ENCODE measurements around the gene HAUS1.
"Not testable (repeated sequence)": the region's sequence is repeated elsewhere in the genome, so short reads cannot be mapped to it uniquely, and the experiment has no call there.

Gene HAUS1, protein sequence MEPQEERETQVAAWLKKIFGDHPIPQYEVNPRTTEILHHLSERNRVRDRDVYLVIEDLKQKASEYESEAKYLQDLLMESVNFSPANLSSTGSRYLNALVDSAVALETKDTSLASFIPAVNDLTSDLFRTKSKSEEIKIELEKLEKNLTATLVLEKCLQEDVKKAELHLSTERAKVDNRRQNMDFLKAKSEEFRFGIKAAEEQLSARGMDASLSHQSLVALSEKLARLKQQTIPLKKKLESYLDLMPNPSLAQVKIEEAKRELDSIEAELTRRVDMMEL

DNA sequence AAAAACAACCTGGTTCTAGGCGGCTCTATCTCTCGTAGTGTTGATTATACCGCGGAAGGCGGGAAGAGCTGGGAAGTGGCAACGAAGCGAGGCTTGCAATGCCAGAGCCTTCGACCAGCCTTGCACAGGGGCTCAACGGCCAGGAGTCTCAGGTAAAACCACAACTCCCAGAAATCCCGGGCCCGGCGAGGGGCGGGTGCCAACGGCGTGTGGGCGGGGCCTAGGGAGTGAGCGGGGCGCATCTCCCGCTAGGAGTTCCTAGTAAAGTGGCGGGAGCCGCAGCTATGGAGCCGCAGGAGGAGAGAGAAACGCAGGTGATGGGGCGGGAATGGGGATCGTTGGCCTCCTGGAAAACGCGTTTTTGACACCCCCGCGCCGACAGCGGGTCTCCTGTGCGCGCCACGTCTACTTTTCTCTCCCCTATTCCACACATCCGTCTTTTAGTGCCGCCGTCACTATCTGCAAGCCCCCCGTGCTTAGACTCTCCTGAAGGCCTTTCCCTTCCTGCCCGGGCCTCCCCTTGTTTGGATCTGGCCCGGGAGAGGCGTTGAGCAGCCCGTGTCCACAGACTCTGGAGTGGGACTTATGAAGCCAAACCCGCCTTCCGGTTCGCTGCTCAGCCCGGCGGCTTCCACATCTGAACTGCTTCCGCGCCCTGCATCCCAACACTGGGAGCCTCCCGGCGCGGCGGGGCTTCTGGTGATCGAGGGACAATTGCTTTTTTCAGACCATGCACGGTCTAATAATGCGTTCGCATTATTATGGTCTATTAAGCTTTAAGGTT is at the start of gene HAUS1:
TSS of gene HAUS1 (plus strand) at position 258 of the 784 bp plus-strand sequence. CDS start at position 285, 27 bp downstream.
- DNase-seq: peak; percentile 81

DNA sequence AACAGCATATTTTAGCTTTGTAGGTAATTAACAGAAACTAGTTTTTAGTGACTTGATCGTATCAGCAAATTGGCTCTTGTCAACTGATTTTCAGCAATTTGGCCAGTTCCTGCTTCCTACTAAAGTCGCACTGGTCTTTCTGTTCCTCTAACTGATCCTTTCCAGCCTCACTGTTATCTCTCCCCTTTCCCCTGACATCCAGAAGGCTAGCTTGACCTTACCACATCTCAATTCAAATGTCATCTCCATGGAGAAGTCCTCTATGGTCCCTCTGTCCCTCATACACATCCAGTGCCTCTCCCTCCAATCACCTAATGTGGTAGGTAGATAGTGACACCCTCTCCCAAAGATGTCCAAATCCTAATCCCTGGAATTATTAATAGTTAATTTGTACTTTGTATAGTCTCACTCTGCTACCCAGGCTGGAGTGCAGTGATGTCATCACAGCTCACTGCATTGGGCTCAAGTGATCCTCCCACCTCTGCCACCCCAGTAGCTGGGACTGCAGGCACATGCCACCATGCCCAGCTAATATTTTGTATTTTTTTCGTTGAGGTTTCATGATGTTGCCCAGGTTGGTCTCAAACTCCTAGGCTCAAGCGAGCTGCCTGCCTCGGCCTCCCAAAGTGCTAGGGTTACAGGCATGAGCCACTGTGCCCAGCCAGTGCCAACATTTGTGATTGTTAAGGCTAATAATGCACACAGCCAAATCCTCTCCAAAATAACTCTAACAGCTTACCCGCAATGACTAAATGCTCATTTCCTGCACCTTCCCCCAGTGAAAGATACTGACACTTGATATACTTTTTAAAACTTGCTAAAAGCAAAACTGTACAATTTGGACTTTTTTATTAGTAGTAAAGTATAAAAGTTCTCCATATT is 49.0 kb upstream of the HAUS1 start:
- peak; percentile 35 for DNase-seq

DNA sequence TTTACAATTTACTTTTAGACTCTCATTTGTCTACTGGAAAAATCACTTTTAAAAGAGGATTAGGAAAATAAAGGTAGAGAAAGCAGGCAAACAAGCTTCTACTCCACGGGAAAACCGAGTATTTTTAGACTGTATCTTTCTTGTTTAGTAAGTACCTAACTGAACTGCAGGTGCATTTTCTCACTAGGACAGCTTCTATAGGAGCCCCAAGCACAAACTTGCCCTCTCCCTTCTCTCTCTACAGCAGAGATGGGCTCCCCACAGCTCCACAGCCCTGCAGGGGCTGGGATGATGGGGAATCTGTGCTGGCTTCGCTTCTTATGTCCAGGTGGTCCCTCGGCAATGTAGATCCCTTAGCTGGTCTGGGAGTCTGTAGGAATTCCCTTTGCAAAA is 48.4 kb upstream of the HAUS1 start:
- DNase-seq: no peak

DNA sequence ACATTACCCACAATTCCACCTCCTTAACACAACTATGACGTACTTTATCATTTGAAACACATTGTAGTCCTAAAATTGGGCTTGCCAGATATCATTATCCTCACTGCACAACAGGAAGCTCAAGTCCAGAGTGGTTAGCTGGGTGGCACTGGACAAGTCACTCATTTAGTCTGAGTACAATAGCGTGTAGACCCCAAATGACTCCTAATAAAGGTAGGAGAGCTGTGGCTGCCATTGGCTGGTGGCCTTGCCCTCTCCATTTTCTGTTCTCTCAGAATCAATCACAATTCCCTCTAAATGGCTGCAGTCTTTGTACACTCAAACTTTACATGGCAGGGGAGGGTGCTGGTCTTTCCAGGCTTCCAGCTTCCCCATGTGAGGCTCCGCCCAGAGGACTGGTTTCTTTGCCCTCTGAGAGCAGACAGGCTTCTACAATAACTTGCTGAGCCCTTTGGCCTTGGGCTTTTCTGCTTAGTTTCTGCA is 43.8 kb upstream of the HAUS1 start:
- no peak for DNase-seq

DNA sequence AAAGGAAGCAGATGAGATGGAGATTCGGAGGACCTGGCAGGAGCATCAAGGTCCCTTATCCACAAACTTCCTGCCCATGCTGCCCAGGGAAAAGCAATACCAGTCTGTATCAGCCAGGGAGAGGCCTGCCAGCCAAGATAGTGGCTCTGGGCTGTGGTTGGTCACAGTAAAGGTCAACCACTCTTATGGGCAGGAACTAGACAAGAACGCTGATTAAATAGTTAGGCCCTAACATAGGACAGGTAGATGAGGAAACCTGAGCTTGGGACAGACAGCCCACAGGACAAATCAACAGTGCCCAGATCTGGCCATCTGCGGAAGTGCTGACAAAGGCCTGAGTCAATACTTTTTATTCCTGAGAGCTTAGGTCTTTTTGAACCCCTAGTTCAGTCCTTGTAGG is 42.8 kb upstream of the HAUS1 start:
- no peak for DNase-seq

DNA sequence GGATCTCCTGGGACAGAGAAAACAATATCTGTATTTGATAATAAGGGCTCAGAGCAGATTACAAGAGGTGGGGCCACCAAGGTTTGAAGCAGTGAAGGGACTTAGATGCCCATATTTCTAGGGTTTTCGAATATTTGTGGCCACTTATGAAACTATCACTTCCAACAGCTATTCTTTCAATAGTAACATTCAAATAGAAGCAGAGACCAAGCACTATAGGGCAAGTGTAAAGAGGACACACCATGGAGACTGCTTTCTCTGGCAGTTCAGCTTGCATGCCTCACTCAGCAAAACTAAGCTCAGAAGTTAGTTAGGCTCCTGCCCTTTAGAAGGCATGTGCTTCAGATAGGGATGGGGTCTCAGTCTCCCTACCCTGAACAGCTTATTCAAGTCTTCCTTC is 42.4 kb upstream of the HAUS1 start:
- DNase-seq: no peak

DNA sequence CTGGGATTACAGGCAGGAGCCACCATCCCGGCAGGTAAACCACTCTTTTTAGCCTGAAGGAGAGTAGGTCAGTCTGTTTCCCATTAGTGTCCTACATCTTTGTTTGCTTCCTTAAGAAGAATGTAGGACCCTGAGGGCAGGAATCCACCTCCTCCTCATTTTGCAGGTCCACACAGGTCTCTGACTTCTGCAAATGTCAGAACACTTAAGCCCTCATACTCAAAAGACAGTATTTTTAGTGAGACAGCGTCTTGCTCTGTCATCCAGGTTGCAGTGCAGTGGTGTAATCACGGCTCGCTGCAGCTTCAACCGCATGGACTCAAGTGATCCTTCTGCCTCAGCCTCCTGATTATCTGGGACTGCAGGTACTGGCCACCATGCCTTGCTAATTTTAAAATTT is 41.4 kb upstream of the HAUS1 start:
- DNase-seq: no peak

DNA sequence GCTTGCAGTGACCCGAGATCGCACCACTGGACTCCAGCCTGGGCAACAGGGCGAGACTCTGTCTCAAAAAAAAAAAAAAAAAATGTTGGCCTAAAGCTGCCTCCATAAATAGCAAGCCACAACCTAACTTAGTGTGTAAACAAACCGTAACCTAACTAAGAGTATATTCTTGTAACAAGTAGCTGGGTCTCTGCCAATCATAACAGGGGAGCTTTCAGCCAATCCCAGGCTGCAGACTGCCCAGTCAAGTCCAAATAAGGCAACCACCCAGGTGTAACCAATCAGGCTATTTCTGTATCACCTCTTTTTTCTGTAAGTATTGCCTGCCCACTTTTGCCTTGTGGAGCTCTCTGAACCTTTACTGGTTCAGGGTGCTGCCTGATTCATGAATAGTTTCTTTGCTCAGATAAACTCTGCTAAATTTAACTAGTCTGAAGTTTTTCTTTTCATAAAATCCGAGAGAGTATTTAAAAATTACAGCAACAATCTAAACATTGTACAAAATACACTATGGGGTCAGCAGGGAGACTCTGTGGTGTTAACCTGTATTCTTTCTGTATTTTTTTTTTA is 36.7 kb upstream of the HAUS1 start:
- no peak for DNase-seq

DNA sequence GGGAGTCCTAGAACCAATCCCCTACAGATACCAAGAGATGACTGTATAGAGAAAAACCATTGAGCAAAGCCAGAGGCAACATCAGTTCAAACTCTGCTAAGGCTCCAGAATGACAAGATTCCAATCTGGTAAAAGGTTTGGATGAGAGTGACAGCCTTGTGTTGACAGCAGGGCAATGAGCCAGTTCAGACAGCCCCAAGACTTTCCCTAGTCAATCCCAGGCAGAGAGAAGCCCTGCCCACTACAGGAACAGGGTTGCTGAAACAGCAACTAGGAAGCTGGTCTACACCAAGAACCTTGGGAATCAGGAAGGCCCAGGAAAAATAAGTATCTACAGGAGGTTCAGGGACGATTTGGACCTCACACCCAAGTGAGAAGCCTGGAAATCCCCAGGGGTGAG is 35.4 kb upstream of the HAUS1 start:
- DNase-seq: no peak

DNA sequence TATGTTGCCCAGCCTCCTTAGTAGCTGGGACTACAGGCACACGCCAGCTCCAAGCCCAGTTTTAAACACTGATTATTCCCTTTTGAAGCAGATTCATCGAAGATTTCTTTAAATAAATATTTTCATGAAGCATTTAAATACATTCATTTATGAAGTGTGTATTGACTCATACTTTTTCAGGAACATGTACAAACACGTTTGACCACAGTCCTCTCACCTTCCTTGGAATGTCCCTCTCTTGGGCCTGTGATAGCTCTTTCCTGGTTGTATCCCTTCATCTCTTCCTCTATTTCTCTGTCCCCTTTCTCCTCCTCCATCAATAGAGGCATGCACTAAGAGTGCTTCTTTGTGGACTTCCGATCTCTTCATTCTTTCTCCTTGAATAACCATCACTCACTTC is 34.7 kb upstream of the HAUS1 start:
- no peak for DNase-seq

DNA sequence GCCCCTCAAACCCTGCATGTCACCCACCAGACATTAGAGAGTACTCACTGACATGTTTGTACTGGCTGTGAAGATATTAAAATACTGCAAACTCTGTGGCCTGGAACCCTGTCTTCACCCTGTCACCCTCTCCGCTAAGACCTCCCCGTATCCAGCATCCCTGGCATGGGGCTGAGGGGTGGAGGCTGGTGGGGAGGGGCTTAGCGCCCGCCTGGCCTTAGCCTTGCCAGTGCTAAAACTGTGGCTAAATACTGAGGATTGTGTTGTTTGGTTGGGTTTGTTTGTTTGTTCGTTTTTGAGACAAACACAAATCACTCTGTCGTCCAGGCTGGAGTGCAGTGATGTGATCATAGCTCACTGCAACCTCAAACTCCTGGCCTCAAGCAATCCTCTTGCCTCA is 34.0 kb upstream of the HAUS1 start:
- DNase-seq: no peak

DNA sequence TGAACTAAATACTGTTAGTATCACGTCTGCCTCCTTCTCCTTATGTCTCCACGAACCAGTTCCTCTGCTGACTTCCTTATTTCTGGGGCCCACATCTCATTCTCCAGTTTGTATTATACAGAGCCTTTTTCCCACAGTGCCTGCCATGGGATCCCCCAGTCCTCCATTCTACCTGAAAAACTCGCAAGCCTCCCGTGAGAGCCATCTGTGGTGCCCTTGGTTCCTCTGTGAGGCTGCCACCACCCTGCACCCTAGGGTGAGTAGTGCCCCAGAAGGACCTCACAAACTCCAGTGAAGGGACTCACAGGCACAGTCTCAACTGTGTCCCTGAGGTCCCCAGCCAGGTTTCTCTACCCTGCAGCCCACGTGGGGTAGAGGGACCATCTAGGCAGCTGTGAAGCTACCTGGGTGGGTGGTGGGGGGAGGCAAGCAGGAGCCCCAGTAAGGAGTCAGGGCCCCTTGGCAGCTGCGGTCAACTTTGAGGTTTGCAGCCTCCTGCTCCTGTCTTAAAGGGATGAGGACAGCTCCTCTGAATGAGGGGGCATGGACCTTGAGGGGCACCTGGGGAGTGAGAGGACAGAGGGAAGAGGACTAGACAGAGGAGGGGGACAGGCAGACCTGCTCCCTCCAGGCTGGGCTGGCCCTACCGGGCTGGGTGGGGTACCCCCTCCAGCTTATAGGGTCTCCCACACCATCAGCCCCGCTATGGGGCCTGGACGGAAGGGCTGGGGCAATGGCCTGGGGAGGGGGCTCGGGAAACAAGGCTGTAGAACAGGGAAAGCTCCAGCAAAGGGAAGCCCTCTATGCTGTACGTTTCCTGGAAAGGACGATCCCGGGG is 33.2 kb upstream of the HAUS1 start:
- DNase-seq: no peak

DNA sequence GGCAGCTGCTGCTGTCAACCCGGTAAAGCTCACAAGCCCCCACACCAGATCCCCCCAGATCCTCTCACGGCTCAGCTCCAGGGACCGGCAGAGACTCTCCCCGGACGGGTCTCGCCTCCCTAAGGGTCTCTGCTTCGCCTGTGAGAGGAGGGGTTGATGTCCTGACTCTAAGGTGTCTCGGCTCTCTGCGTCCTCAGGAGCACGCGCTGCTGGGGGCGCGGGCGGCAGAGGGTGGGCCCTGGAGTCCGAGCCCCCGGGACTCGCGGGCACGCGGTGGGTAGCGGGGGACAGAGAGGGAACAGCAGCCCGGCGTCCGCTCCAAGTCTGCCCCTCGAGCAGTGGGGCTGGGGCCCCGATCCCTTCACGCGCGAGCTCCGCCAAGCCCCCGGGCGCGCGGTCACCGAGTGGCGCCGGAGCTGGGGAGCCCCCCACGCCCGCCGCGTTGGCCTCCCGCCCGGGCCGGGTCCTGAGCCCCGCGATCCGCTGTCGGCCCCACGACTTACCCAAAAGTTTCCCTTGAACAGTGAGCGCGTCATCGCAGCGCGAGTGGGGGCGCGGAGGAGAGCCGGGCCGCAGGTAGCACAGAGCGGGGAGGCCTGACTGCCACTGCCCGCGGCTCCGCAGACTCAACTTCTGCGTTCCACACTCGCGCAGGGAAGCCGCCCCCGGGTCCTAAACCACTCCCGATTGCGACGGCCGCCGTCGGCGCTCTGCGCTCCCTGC is 32.4 kb upstream of the HAUS1 start, which contains the start of gene PSTPIP2:
TSS of gene PSTPIP2 (minus strand) at position 608 of the 723 bp plus-strand sequence. CDS start at position 536, 72 bp downstream.
- peak; percentile 68 for DNase-seq

DNA sequence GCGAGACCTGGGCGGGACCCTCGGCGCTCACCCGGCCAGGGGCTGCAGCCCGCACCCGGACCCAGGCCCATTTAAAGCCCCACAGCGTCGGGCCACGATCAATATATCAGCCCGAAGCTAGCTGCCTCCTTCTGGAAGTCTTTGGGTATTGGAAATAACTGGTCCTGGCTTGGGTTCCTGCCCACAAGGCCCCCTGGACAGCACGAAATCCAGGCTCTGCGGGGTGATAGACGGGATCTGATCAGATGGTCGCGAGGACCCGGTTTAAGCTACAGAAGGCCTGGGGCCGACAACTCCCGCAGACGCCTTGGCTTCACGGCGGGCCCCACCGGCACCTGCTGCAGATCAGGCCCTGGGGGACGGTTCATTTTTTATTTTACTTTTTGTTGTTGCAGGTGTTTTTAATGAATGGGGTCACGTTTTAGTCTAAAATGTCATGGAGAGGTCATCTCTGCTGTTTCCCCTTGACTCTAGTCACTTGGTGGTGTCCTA is 31.8 kb upstream of the HAUS1 start:
- no peak for DNase-seq

DNA sequence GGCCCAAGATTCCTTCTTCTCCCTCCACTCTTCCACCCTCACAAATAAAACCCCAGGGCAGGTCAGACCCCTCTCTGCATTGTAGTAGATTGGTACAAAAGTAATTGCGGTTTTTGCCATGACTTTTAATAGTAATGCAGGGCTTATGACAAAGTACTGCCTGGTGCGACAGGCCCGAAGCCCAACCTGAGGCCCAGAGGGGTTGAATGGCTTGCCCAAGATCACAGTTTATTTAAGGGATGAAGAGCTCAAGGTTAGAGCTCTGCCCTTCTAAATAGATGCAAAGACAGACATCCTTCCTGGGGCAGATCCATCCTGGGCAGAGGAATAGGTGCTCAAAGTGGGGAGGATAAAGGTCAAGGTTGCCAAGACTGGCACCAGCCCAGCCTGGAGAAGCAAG is 31.2 kb upstream of the HAUS1 start:
- DNase-seq: no peak

DNA sequence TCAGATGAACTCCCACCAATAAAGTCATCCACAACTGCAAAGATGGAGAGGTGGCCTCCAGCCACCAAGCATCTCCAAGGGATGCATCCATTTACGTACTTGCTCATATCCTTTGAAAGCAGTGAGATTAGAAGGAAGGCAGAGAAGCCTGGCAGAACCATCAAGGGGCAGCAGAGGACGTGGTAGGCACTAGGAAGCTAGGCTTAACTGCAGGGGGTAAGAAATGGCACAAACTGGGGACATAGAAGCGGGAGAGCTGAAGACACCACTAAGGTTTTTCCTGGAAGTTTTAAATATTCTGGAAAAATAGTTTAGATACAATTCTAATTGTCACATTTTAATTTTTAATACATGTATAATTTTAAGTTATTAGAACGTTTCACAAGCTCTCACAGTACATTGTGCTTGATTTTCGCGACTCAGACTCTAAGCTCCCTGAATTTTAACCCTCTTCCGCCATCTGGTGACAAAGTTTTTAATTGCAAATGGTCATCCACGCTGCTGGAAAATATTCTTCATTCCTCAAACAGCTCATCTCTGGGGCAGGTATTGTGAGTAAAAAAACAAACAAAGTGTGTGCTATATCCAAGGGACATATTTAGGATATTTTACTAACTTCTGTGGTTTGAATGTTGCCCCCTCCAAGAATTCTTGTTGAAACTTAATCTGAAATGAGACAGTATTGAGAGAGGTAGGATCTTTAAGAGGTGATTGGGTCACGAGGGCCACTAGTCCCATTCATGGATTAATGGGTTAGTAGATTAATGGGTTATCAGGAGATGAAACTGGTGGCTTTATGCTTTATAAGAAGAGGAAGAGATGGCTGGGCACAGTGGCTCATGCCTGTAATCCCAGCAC is 30.5 kb upstream of the HAUS1 start:
- peak; percentile 80 for DNase-seq

DNA sequence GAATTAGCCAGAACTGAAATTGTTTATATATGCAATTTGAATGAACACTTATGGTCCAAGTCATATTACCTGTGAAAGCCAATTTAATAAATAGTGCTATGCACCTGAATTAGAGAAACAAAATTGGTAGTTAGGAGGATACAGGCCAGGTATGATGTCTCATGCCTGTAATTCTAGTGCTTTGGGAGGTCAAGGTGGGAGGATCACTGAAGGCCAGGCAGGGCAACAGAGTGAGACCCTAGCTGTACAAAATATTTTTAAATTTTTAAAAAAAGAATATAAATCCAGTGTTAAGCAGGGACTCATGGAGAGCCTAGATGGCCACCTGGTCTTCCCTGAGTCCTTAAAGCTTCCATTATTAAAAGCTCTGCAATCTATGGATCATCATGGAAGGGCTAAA is 24.8 kb upstream of the HAUS1 start:
- no peak for DNase-seq

DNA sequence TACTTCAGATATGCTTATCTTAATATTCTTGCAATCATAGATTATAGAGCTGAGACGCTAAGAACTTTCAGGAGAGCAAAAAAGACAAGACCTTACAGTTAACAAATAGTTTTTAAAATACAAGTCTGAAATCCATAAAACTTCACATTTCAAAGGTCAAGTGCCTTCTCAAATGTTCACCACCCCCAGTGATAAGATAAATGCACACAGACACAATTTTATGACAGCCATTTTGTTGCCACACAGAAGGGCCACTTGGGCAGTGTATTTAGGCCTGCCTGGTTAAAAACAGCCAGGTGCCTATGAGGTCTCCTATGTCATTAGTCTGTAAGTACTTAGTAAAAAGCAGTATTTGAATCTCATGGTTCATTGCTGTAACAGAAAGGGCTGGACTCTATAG is 24.0 kb upstream of the HAUS1 start:
- no peak for DNase-seq

DNA sequence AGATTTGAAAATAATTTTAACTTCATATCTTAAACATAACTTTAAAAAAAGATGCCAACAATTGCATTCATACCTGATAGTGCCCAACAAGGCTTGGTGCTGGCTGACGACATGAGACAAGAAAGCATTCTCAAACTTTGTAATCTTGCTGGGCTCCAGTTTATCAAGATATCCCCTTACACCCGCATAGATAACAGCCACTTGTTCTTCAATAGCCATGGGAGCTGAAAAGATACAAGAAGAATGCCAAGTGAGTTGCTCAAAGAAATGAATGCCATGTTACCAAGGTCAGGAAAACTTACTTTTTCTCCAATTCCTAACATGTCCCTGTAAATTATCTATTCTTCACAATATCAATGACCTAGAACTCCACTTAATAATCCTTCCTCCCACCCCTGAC is 19.8 kb upstream of the HAUS1 start:
- no peak for DNase-seq

DNA sequence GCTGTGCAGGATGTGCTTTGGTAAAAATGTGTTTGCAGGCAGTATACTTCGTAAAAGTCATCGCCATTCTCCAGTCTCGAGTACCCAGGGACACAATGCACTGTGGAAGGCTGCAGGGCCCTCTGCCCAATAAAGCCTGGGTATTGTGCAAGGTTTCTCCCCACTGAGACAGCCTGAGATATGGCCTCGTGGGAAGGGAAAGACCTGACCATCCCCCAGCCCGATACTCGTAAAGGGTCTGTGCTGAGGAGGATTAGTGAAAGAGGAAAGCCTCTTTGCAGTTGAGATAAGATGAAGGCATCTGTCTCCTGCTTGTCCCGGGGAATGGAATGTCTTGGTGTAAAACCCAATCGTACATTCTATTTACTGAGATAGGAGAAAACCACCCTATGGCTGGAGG is 15.7 kb upstream of the HAUS1 start:
- DNase-seq: not testable (repeated sequence)

Measured in CD4-positive, alpha-beta T cell treated with Interleukin-21 for 1 hour (primary cell).